WERI-Rb-1 (cell line): ENCODE data around the gene CC2D1B.

Experiments
- DNase-seq: peaks from one replicate; pipeline ENCODE4 v3.0.0-alpha.2; 2020
- H3K27ac ChIP-seq: fragments of 250-450 bp; sonication (Bioruptor Pico); 2 replicates; pipeline ENCODE4 v1.5.1; 2020; ENCODE audit warnings: mild to moderate bottlenecking, moderate library complexity
- H3K27me3 ChIP-seq: fragments of 250-450 bp; sonication (Bioruptor Pico); 2 replicates; pipeline ENCODE4 v1.5.1; 2021; ENCODE audit warnings: mild to moderate bottlenecking, low read depth, moderate library complexity; ENCODE audit not compliant: insufficient read depth, severe bottlenecking
- H3K36me3 ChIP-seq: fragments of 250-450 bp; sonication (Bioruptor Pico); 2 replicates; pipeline ENCODE4 v1.5.1; 2020; ENCODE audit warnings: mild to moderate bottlenecking, moderate library complexity
- H3K4me3 ChIP-seq: 2 replicates; pipeline ENCODE4 v1.5.1; 2011; ENCODE audit warnings: low read depth, mild to moderate bottlenecking, control low read depth, low read length
- H3K9me3 ChIP-seq: fragments of 250-450 bp; sonication (Bioruptor Pico); 2 replicates; pipeline ENCODE4 v1.5.1; 2021; ENCODE audit warnings: mild to moderate bottlenecking, moderate library complexity; ENCODE audit not compliant: severe bottlenecking
- CTCF ChIP-seq: IDR thresholded peaks from 2 replicates; pipeline ENCODE4 v1.5.1; 2011; ENCODE audit warnings: low read depth, mild to moderate bottlenecking, control low read depth, inconsistent platforms, low read length

CC2D1B gene

DNA sequence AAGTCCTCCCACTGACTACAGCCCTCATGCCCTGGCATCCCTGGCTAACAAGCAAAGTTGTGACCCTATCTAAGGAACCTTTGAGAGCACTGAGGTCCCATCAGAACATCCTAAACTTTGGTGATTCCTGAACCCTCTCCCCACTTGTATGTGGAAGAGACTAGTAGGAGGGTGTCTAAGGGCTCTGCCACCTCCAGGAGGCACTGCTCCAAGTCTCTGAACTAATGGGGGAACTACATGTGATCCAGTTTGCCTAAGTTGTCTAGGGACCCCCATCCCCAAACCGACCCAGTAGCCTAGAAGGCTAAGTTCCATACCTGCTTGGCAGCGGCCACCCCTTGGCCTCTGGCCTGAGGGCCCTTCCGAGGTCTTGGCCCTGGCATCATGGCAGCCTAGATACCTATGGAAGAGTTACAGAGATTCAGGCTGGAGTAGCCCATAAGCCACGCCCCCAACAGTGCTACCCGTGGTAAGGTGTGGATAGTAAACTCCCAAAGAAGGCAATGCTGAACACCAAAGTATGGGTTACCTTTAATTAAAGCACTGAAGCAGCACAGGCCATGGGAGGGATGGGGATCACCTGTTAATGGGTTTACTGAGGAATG is 1.7 kb downstream of the CC2D1B start:
- no peaks in the 10 kb centered on the region for H3K9me3 ChIP-seq
- DNase-seq: no peak
- H3K4me3 ChIP-seq: no peak overlapping the region
- H3K27ac ChIP-seq: no peak overlapping the region
- no peaks in the 10 kb centered on the region for H3K27me3 ChIP-seq
- peaks cover 45% of the 10 kb centered on the region for H3K36me3 ChIP-seq
- no peak for TF ChIP-seq CTCF

GRCh38 chr1:52360595-52360968 is 5.4 kb downstream of the CC2D1B start:
- H3K36me3 ChIP-seq: peaks cover 82% of the 10 kb centered on the region

DNA sequence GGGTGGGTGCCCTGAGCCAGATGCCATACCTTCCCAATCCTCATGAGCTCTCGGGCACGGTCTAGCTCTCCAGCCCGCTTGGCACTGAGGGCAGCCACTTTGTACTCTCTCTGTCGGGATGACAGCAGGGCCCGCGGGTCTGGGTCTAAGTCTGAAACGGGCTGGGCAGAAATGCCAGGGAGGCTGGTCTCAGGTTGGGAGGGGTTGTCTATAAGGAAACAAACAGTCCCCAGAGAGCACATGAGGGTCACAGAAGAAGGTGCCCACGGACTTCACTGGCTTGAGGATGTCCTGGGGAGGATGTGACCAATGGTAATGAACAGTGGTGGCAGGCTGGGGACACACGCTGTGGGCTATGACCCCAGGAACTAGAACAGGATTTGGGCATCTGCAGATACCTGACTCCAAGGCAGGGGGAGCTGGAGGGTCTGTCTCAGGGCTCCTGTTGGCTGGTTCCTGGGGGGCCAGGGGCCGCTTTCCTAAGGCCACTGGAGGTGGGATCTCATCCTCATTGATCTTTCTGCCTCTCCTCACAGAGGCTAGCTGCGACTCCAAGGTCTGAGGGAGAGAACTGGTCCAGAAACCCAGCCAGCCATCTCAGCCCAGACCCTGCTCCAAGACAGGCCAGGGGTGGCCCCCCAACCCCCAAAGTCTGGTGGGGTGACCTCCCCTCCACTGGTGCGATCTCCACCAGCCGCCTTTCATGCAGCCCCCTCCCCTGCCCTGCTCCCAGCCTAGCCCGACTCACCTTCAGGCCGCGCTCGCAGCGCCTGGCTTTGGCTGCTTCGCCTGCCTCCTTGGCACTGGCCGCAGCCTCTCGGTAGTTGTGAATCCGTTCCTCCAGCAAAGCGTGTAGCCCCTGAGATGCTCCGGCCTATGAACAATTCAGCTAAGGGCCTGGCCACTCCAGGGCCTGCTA is 6.1 kb downstream of the CC2D1B start:
- no peak overlapping the region for H3K27ac ChIP-seq
- peaks cover 89% of the 10 kb centered on the region for H3K36me3 ChIP-seq

More at GRCh38 chr1:52360595-52360968, 5.4 kb downstream of the CC2D1B start:
- no peak overlapping the region for H3K4me3 ChIP-seq
- TF ChIP-seq CTCF: no peak
- no peak overlapping the region for H3K27ac ChIP-seq
- no peak for DNase-seq
- H3K27me3 ChIP-seq: no peaks in the 10 kb centered on the region
- no peaks in the 10 kb centered on the region for H3K9me3 ChIP-seq

GRCh38 chr1:52358851-52359497 is 7.0 kb downstream of the CC2D1B start:
- no peak for DNase-seq
- TF ChIP-seq CTCF: no peak
- peaks cover 94% of the 10 kb centered on the region for H3K36me3 ChIP-seq
- no peaks in the 10 kb centered on the region for H3K27me3 ChIP-seq
- H3K9me3 ChIP-seq: no peaks in the 10 kb centered on the region
- H3K27ac ChIP-seq: no peak overlapping the region
- H3K4me3 ChIP-seq: no peak overlapping the region

More for the DNA sequence above, 6.1 kb downstream of the CC2D1B start:
- no peak for DNase-seq
- Histone ChIP-seq H3K4me3 (no peak overlapping the region), H3K9me3 (no peaks in the 10 kb centered on the region), H3K27me3 (no peaks in the 10 kb centered on the region)
- no peak for TF ChIP-seq CTCF

DNA sequence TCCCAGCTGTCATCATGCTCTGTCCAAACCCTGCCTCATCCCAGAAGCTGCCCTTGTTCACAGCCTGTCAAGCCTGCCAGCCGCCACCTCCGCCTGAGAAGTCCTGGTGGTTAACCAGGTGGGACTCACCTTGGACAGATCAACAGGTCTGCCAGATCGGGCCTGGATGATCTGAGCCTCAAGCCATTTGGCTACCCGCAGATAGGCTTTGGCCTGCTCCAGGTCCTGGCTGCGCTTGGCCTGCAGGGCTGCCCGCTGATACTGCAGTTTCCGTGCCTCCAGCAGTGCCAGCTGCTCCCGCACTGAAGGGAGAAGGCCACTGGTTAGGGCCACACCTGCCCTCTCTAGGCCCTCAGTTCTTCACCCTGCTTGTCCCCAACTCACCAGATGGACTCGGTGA is 8.6 kb downstream of the CC2D1B start:
- H3K9me3 ChIP-seq: no peaks in the 10 kb centered on the region
- DNase-seq: no peak
- no peak for TF ChIP-seq CTCF
- no peaks in the 10 kb centered on the region for H3K27me3 ChIP-seq
- peaks cover 100% of the 10 kb centered on the region for H3K36me3 ChIP-seq
- H3K4me3 ChIP-seq: no peak overlapping the region
- no peak overlapping the region for H3K27ac ChIP-seq
